Measurements from ENCODE around the gene BORCS6.

The BORCS6 gene

GRCh38 chr17:8162997-8163977 lies 26.7 kb downstream of the BORCS6 start:
- in situ Hi-C loops (cut with MboI; ENCODE audit: low sequenced_read_pairs, unreplicated experiment): no loop called here
- TF ChIP-seq, protein P1, sequence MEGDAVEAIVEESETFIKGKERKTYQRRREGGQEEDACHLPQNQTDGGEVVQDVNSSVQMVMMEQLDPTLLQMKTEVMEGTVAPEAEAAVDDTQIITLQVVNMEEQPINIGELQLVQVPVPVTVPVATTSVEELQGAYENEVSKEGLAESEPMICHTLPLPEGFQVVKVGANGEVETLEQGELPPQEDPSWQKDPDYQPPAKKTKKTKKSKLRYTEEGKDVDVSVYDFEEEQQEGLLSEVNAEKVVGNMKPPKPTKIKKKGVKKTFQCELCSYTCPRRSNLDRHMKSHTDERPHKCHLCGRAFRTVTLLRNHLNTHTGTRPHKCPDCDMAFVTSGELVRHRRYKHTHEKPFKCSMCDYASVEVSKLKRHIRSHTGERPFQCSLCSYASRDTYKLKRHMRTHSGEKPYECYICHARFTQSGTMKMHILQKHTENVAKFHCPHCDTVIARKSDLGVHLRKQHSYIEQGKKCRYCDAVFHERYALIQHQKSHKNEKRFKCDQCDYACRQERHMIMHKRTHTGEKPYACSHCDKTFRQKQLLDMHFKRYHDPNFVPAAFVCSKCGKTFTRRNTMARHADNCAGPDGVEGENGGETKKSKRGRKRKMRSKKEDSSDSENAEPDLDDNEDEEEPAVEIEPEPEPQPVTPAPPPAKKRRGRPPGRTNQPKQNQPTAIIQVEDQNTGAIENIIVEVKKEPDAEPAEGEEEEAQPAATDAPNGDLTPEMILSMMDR (IDR thresholded peaks at IDR 0.05; ENCODE audit: borderline replicate concordance, control extremely low read depth, extremely low read depth, insufficient read depth, missing control alignments): no peak
- DNase-seq (ENCODE audit: low spot score): no peak

DNA sequence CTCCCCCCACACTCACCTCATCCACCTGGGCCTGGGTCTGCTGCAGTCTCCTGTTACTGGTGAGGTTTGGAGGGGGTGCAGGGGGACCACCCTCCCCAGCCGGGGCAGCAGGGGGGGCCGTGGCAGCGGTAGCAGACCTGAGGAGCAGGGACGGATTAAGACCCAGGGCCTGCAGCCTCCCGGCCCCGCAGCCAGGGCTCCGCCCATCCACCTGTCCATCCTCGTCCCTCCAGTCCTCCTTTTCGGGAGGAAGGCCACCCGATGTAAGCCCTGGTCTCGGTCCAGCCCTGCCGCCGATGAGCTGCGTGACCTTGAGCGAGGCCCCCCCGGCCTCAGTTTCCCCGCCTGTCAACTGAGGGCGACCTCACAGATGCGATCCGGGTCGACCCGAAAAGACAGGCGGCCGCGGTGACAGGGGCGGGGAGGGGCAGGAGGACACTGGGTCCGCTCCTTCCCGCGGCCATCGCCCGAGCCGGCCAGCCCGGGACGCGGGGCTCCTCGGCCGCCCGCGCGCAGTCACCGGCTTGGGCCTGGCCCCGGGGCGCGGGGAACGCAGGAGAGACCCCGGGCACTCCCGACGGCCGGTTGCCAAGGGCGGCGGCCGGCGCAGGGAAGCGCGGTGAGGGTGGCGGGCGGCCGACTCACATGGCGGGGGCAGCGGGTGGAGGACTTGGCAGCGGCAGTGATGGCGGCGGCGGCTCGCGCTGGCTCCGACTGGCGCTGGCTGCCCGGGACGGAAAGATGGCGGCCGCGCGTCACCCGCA lies 27.6 kb downstream of the BORCS6 start, which contains the start of gene VAMP2:
Gene VAMP2 (minus strand): TSS at position 716 of the 764 bp plus-strand sequence. CDS start 69 bp downstream, at position 647.
- in situ Hi-C loops (cut with MboI; ENCODE audit: low sequenced_read_pairs, unreplicated experiment): no loop called here
- TF ChIP-seq, protein P1 (IDR thresholded peaks at IDR 0.05; ENCODE audit: borderline replicate concordance, control extremely low read depth, extremely low read depth, insufficient read depth, missing control alignments): no peak
- peak; percentile 86 for DNase-seq (ENCODE audit: low spot score)

DNA sequence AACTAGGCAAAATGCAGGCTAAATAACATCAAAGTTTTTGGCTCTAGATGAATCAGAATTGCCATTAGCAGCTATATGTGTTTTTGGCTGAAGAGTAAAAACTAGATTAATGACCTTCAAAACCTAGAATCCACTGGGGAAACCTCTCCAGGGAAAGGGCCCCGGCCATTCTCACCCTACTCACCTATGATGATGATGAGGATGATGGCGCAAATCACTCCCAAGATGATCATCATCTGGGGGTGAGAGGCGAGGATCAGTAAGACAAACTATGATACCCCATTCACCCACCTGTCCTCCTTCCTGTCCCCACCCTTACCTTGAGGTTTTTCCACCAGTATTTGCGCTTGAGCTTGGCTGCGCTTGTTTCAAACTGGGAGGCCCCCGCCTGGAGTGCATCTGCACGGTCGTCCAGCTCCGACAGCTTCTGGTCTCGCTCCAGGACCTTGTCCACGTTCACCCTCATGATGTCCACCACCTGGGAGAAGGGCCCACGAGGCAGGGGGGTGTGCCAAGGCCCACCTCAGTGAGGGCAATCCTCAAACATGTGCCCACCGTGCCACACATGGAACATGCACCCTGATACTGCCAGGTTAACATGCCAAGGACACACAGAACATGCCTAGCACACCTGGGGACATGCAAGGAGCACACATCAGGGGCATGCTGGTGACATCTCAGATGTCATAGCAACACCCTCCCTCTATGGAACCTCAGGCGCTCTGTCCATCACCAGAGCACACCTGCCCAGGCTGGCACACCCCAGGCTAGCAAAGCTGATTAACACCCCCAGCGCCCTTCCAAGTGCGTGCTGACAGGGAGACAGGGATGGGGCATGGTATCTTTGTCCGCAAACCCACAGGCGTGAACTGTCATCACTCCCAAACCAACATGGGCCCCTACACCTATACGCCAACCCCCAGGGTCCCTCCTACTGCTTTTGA lies 28.4 kb downstream of the BORCS6 start:
- in situ Hi-C loops (cut with MboI; ENCODE audit: low sequenced_read_pairs, unreplicated experiment): no loop called here
- TF ChIP-seq, protein P1 (IDR thresholded peaks at IDR 0.05; ENCODE audit: borderline replicate concordance, control extremely low read depth, extremely low read depth, insufficient read depth, missing control alignments): no peak
- DNase-seq (ENCODE audit: low spot score): no peak

GRCh38 chr17:8160741-8161221 lies 29.2 kb downstream of the BORCS6 start:
- no peak for DNase-seq (ENCODE audit: low spot score)
- in situ Hi-C loops (cut with MboI; ENCODE audit: low sequenced_read_pairs, unreplicated experiment): no loop called here
- TF ChIP-seq, protein P1 (IDR thresholded peaks at IDR 0.05; ENCODE audit: borderline replicate concordance, control extremely low read depth, extremely low read depth, insufficient read depth, missing control alignments): no peak

DNA sequence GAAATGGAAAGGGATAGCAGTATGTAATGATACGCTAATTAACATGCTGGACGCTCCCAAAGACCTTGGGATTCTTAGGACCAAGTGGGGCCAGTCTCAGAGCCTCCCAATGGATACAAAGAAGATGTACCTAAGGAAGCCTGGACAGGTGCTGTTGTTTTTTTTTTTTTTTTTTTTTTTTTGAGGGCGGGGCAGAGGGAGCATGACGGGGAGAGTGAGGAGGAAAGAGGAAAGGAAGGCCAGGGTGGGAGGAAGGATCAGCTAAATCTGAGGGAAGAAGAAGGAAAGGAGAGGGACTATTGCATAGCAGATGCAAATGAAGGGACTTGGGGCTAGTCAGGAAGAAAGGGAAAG lies 29.8 kb downstream of the BORCS6 start:
- no peak for DNase-seq (ENCODE audit: low spot score)
- in situ Hi-C loops (cut with MboI; ENCODE audit: low sequenced_read_pairs, unreplicated experiment): no loop called here
- TF ChIP-seq, protein P1 (IDR thresholded peaks at IDR 0.05; ENCODE audit: borderline replicate concordance, control extremely low read depth, extremely low read depth, insufficient read depth, missing control alignments): no peak

All from GM13976 (cell line).